KBM-7 (cell line): ENCODE results near the gene PDZD2.
"Not testable (repeated sequence)": the region's sequence is repeated elsewhere in the genome, so short reads cannot be mapped to it uniquely, and the experiment has no call there.

Experiments
- DNase-seq: peaks from one replicate; pipeline ENCODE4 v3.0.0-alpha.2; 2015
- in situ Hi-C: fragments of 300-500 bp; cut with MboI; formaldehyde crosslinking; loops from 2 replicates; pipeline ENCODE4 v1.14.3; 2020; ENCODE audit warnings: low sequenced_read_pairs, low pct_unique_long_range_greater_than_20kb, mixed read lengths

PDZD2 gene

DNA sequence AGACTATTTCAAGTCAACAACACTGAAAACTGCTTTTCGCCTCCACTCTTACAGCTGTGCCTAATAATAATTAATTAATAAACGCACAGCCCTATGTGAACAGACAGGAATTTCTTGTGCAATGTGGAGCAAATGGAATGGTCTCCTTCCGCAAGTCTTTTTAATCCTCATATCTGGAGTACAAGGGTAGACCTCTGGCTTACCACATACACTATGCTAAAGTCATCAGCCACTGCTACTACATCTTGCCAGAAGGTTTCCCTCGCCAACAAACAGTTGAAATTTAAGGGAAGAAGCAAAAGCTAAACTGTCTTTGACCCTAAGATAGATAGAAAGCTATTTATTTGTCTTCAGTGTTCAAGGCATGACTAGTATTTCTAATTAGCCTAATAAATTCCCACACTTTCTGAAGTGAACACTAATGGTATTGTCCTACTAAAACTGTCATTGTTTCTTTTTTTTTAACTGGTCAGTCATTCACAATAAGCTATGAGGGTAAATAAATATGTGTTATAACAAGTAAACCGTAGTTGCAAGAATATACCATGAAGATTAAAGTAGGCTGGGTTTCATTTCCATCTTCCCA is 471.3 kb downstream of the PDZD2 start:
- DNase-seq: no peak
- in situ Hi-C loops: no loop called here

DNA sequence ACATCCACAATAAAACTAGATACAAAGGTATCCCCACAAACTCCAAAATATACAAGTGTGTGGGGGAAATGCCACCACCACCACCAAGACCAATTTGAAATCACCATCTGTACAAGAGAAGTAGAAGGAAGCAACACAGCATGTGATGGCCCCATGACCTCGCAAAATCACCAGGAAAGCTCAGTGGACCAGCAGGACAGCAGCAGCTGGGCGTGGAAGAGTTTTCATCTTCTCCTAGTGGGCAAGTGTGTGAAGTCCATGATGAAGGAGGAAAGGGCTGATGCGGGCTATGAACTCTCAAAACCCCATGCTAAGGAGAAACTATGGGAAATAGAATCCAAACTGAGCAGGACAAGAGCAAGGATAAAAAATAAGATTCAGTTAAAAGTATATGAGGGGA is 477.1 kb downstream of the PDZD2 start:
- DNase-seq: peak; percentile 15

DNA sequence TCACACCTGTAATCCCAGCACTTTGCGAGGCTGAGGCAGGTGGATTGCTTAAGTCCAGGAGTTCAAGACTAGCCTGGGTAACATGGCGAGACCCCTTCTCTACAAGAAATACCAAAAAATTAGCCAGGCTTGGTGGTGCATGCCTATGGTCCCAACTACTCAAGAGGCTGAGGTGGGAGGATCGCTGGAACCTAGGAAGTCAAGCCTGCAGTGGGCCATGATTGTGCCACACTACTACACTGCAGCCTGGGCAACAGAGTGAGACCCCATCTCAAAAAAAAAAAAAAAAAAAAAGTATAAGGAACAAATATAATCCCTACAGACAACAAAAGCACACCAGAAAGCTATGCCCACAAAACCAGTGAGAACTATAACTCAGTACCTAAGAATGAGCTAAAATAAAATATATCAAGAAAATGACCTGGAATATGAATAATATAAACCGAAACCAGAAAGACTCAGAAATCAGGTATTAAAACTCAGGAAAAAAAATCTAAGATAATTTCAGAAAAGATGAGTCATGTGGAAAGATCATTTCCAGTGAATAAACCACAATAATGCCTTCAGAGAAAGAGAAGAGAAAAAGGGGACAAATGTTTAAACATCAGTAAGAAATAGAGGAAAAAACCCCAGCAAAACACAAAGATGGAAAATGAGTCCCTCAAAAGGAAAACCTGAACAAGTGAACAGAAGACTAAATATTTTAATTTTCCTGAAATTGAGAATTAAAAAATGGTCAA is 477.8 kb downstream of the PDZD2 start:
- no peak for DNase-seq
- in situ Hi-C loops: no loop called here

More for the DNA sequence above, 477.1 kb downstream of the PDZD2 start:
- in situ Hi-C loops: no loop called here

GRCh38 chr5:32118922-32119321 is 480.0 kb downstream of the PDZD2 start:
- DNase-seq, in situ Hi-C loops: not testable (repeated sequence)

- DNase-seq: no peak
- in situ Hi-C loops: no loop called here
Observed at GRCh38 chr5:32123058-32123805, 484.3 kb downstream of the PDZD2 start.

DNA sequence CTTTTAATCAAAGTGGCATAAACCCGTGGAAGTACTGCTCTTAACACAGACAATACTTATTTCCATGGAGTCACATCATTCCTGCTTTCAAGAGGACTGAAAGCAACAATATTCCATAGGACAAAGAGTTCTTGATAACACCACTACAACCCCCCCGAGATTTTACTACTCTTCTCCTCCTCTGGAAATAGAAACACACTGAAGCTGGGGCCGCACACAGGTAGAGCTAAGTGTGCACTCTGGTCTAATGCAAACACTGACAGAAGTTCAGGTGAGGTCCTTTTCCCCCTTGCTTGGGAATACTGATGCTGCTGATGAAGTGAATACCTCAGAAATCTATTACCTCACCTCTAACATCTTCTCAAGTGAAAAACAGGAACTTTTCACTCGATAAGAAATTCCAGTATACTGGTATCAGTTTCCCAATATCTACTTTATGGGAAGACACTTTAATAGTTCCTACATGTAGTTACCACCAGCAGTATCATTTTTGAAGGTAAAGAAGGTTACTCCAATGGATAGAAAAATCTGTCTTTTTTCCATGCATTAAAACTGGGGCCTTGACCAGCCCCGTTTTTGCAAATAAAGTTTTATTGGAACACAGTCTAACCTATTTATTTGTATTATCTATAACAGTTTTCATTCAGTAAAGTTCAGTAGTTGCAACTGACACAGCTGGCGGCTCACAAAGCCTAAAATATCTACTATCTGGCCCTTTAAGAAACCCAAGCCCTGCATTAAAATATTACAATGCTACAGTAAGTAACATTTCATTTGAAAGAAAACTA is 485.2 kb downstream of the PDZD2 start:
- no peak for DNase-seq
- in situ Hi-C loops: no loop called here

DNA sequence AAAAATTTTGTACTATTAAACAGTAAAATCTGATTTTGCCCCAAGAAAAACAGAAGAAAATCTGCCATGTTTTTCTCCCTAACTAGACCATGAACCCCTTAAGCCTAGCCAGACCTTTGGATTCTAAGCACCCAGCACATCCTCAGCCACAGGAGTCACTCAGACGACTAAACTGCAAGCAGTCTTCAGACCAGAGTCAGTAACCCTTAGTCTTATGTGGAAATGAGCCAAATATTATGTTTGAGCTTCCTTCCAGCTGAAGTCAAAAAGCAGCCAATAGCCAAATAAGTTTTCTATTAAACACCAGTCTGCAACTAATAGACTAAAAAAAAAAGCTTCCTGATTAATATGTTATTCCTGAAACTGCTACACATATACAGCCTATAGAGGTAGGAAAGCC is 487.8 kb downstream of the PDZD2 start:
- no peak for DNase-seq
- in situ Hi-C loops: no loop called here

GRCh38 chr5:32127711-32128110 is 488.8 kb downstream of the PDZD2 start:
- in situ Hi-C loops: no loop called here

GRCh38 chr5:32129074-32129598 is 490.2 kb downstream of the PDZD2 start:
- in situ Hi-C loops: no loop called here
- no peak for DNase-seq

More at GRCh38 chr5:32127711-32128110, 488.8 kb downstream of the PDZD2 start:
- no peak for DNase-seq

GRCh38 chr5:32130865-32131264 is 491.9 kb downstream of the PDZD2 start:
- DNase-seq: no peak
- in situ Hi-C loops: no loop called here

DNA sequence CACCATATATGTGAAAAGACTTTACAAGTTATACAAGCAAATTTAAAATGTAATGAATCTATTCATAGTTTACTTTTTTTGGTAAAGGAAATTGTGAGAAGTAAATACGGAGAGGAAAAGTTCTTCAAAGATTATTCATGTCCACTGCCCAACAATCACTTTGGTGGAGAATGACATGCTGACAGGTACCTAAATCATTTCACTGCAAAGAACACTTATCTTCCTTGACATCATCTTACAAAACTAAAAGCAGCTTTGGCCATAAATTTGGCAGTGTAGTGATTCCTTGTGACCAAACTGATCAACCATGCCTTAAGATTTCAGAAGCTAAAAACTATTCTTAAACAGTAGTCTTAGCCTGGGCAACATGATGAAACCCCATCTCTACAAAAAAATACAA is 492.7 kb downstream of the PDZD2 start:
- in situ Hi-C loops: no loop called here
- no peak for DNase-seq

- no peak for DNase-seq
- in situ Hi-C loops: no loop called here
Observed at GRCh38 chr5:32132757-32133156, 493.8 kb downstream of the PDZD2 start.

GRCh38 chr5:32135086-32135485 is 496.2 kb downstream of the PDZD2 start:
- in situ Hi-C loops: no loop called here
- no peak for DNase-seq

GRCh38 chr5:32136342-32136741 is 497.4 kb downstream of the PDZD2 start:
- in situ Hi-C loops: no loop called here
- no peak for DNase-seq

DNA sequence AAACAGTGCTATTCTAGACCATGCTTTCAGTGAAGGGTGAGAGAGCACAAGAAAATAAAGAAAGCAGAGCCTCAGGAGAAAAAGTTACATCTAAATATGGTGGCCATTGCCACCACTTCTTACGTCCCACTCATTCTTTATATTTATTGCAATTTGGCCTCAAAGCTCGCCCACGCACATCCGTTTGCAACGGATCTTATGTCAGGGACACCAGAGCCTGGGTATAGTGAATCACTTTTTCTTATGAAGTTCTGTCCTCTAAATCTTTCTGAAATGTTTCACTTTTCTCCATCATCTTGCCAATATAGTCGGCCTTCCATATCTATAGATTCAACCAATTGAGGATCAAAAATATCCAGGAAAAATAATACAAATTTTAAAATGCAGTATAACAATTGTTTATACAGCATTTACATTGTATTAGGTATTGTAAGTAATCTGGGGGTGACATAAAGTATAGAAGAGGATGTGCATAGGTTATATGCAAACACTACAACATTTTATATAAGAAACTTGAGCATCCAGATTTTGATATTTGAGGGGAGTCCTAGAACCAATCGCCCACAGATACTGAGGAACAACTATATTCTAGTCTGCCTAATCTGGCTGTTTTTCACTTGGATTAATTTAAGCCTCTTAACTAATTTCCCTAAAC is 500.0 kb downstream of the PDZD2 start:
- in situ Hi-C loops: no loop called here
- DNase-seq: no peak

DNA sequence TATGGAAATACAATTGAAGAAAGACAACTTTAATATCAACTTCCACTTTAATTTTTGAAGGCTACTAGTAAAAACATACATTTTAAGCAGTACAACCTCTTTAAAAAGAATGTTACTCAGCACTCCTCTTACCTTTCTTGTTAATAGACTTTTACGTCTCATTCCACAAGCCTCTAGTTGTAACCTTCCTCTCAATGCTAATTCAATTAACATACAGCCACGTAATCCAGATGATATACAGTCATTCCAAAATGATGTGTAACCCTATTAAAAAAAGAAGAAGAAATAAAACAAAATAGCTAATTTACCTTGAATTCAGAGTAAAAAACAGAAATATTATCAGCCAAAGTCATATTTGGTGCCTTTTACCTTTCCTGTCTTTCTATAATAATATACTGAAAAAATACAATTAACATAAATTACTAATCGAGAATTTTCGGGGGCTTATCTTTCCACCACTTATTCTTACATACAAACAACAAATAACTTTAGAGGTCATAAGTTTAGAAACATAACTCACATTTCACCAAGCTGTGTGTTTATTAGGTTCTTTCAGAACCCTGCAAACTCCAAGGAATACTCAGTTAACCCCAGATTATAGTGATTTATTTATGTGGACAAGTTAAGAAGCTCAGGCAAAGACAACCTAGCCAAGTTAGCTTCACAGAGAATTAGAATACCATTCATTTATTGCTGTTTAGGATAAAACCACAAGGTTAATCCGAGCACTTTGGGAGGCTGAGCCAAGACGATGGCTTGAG is 504.9 kb downstream of the PDZD2 start:
- in situ Hi-C loops: no loop called here
- DNase-seq: no peak

DNA sequence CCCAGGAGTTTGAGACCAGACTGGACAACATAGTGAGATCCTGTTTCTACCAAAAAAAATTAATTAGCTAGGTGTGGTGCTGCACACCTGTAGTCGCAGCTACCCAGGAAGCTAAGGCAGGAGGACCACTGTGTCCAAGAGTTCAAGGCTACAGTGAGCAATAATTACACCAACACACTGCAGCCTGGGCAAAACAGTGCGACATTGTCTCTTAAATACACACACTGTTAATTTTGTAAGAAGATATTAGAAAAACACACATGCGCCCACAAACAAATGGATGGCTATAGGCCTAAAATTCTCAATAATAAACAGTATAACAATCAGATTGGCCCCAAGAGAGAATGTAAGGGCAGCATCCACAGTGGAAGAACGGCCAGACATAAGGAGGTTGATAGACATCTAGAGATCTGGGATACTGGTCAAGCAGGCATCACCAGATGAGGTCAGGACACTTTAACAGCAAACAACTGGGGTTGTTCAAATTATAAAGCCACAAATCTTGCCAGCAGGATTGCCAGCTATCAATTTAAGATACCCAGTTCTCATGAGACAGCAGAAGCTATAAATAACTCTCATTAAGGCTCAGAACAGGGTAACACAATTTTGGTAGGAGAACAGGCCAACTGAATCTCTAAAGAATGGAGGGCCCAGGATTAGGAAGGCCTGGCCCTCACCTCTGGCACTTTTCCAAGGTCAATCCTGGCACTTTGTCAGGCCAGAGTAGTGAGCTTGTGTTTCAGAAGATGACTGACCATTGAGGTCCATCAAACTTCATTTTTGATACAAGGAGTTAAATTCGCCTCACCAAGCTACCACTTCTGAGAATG is 505.7 kb downstream of the PDZD2 start:
- DNase-seq: no peak
- in situ Hi-C loops: no loop called here
